HepG2 (cell line): ENCODE data around the gene NMNAT3. TPM values are rescaled to one million over a fixed set of nuclear protein-coding genes. Genes with fewer than 3 reads are reported as not detected.

Experiments used
- ATAC-seq: fragments of 200-7000 bp; cut with Tn5 transposase; 3 replicates; pipeline ENCODE4 v1.9.1; 2020; ENCODE audit warnings: mild to moderate bottlenecking, moderate library complexity
- BruUV-seq: library from RNA; stranded (reverse); fragments of 400-500 nt; replicated peaks from 2 replicates; lab custom pipeline; 2021; lab: Mats Ljungman, UMichigan
- CTCF ChIA-PET: fragments of 300-600 bp; formaldehyde crosslinking; extraction: SDS; loops from one replicate; lab custom pipeline; 2021; ENCODE audit warnings: low total read pairs, inconsistent platforms, low intra/inter-chr PET ratio; lab: Yijun Ruan, JAX
- POLR2A ChIA-PET: fragments of 350-600 bp; sonication (Branson Sonifier 250); formaldehyde crosslinking; loops from one replicate; lab custom pipeline; 2020; ENCODE audit warnings: antibody characterized with exemption, inconsistent platforms; lab: Yijun Ruan, JAX
- DNase-seq: peaks from one replicate; pipeline ENCODE4 v3.0.0-alpha.2; 2015; ENCODE audit warnings: low spot score
- FAIRE-seq: peaks from 3 replicates; lab custom pipeline; 2011; peaks lifted over from hg19 to GRCh38; lab: Jason Lieb, UNC
- H2AFZ ChIP-seq: one replicate; pipeline ENCODE4 v1.6.1; 2011; ENCODE audit warnings: low read length, inconsistent platforms
- H3K27ac ChIP-seq: fragments of 300-600 bp; 3 replicates; pipeline ENCODE4 v1.8.0; 2011; ENCODE audit warnings: mixed run types, mild to moderate bottlenecking, mixed read lengths, low read length, inconsistent platforms; ENCODE audit not compliant: insufficient read depth; ENCODE audit errors: extremely low read length
- H3K27me3 ChIP-seq, 2 experiments: fragments of 200-600 bp in 1 of 2; 2 replicates in 1 of 2; 3 replicates in 1 of 2; pipeline versions ENCODE4 v1.6.0 to v1.8.0; 2011; ENCODE audit warnings: low read length in 2 of 2, mild to moderate bottlenecking in 2 of 2, moderate library complexity in 2 of 2, inconsistent platforms in 1 of 2; ENCODE audit not compliant: insufficient read depth in 2 of 2, control insufficient read depth in 1 of 2
- H3K36me3 ChIP-seq, 2 experiments: fragments of 200-600 bp in 1 of 2; replicated peaks in 1 of 2; 2 replicates in 1 of 2; 3 replicates in 1 of 2; pipeline versions ENCODE4 v1.5.1 to v1.8.0; 2011; ENCODE audit warnings: low read length in 2 of 2, inconsistent platforms in 1 of 2; ENCODE audit not compliant: insufficient read depth in 2 of 2, control insufficient read depth in 1 of 2
- H3K4me1 ChIP-seq: 2 replicates; pipeline ENCODE4 v1.5.1; 2012; ENCODE audit warnings: low read length, inconsistent platforms; ENCODE audit not compliant: insufficient read depth
- H3K4me2 ChIP-seq: 2 replicates; pipeline ENCODE4 v1.6.0; 2011; ENCODE audit warnings: low read depth, low read length, inconsistent platforms
- H3K4me3 ChIP-seq, 3 experiments: fragments of 200-600 bp in 1 of 3; sonication (generic), shearing (Covaris generic) in 1 of 3; replicated peaks in 1 of 3; 2 replicates each; pipeline ENCODE4 v1.5.1; 2011 to 2016; ENCODE audit warnings: low read length in 3 of 3, inconsistent platforms in 2 of 3, low read depth in 2 of 3, mild to moderate bottlenecking in 2 of 3, control low read depth in 1 of 3, mixed read lengths in 1 of 3; ENCODE audit not compliant: insufficient read depth in 1 of 3
- H3K79me2 ChIP-seq: one replicate; pipeline ENCODE4 v1.6.1; 2011; ENCODE audit warnings: low read length, inconsistent platforms; ENCODE audit not compliant: insufficient read depth
- H3K9ac ChIP-seq: 2 replicates; pipeline ENCODE4 v1.6.0; 2011; ENCODE audit warnings: mild to moderate bottlenecking, low read depth, low read length, inconsistent platforms; ENCODE audit not compliant: insufficient read depth
- H3K9me3 ChIP-seq: 2 replicates; pipeline ENCODE4 v1.5.1; 2012; ENCODE audit warnings: mild to moderate bottlenecking, low read length
- H4K20me1 ChIP-seq: 2 replicates; pipeline ENCODE4 v1.6.0; 2011; ENCODE audit warnings: inconsistent platforms, mild to moderate bottlenecking, low read length, moderate library complexity; ENCODE audit not compliant: insufficient read depth
- ATF7 ChIP-seq, 2 experiments: fragments of 450-650 bp in 1 of 2; sonication (generic) in 1 of 2; formaldehyde crosslinking in 1 of 2; IDR thresholded peaks; 2 replicates each; pipeline versions ENCODE4 v1.4.0 to v1.6.1; 2016 to 2020; ENCODE audit warnings: antibody characterized with exemption in 1 of 2, mild to moderate bottlenecking in 1 of 2, missing genetic modification reagents in 1 of 2
- CBX5 ChIP-seq: sonication (generic); formaldehyde crosslinking; IDR thresholded peaks from 2 replicates; pipeline ENCODE4 v1.4.0; 2020; ENCODE audit warnings: missing genetic modification reagents, borderline replicate concordance
- HNRNPH1 ChIP-seq: fragments of 200-400 bp; formaldehyde crosslinking; optimal IDR thresholded peaks from 2 replicates; pipeline ENCODE3; 2017; ENCODE audit warnings: mild to moderate bottlenecking, low read depth, low read length
- HNRNPK ChIP-seq: fragments of 200-400 bp; formaldehyde crosslinking; IDR thresholded peaks from 2 replicates; pipeline ENCODE4 v1.6.1; 2018; ENCODE audit warnings: low read length, low read depth, moderate library complexity, mild to moderate bottlenecking; ENCODE audit not compliant: poor library complexity, severe bottlenecking
- KDM5A ChIP-seq: fragments of 200-600 bp; sonication (generic); IDR thresholded peaks from 2 replicates; pipeline ENCODE4 v1.7.0; 2018; ENCODE audit warnings: antibody characterized with exemption, mild to moderate bottlenecking, low read length, borderline replicate concordance
- NR2F6 ChIP-seq, 2 experiments: IDR thresholded peaks; 2 replicates each; pipeline ENCODE4 v1.6.1; 2016; ENCODE audit warnings: antibody characterized with exemption in 1 of 2, mild to moderate bottlenecking in 1 of 2
- ZBTB21 ChIP-seq: sonication (generic); formaldehyde crosslinking; IDR thresholded peaks from 2 replicates; pipeline ENCODE4 v1.4.0; 2020; ENCODE audit warnings: missing genetic modification reagents
- ZMAT3 ChIP-seq: sonication (generic); formaldehyde crosslinking; conservative IDR thresholded peaks from 2 replicates; pipeline ENCODE4 v1.7.0; 2021; ENCODE audit warnings: missing genetic modification reagents
- ZNF746 ChIP-seq: sonication (generic); formaldehyde crosslinking; IDR thresholded peaks from 2 replicates; pipeline ENCODE4 v1.8.0; 2022; ENCODE audit warnings: mild to moderate bottlenecking, missing genetic modification reagents
- WGBS: methylation state at CpG from one replicate; pipeline ENCODE4 v1.1.6; 2017; ENCODE audit warnings: low lambda C conversion rate; 5-methylcytosine and 5-hydroxymethylcytosine counted together
- in situ Hi-C: cut with HindIII; loops from 2 replicates; pipeline ENCODE4 v1.10.0; 2017; ENCODE audit warnings: low pct_unique_long_range_greater_than_20kb; ENCODE audit not compliant: extremely low pct_ligation_motif_present
- intact Hi-C: fragments of 100-400 bp; cut with micrococcal nuclease; formaldehyde crosslinking; loops from one replicate; pipeline ENCODE4 v1.10.0; 2022; ENCODE audit not compliant: unreplicated experiment
- polyA plus RNA-seq, 8 experiments: library from polyadenylated mRNA; depleted of rRNA in 3 of 8; stranded (reverse) in 7 of 8; unstranded in 1 of 8; fragments of >200 nt; fragmentation: Illumina TruSeq in 4 of 8; extraction: Trizol in 4 of 8; gene quantifications; 2 replicates each; pipeline versions ENCODE4 v1.2.1 to v1.2.3, GENCODE V29; 2011 to 2016; ENCODE audit warnings: low read depth in 4 of 8, missing spikeins in 1 of 8, mixed read lengths in 1 of 8; ENCODE audit not compliant: insufficient read depth in 1 of 8
- total RNA-seq, 5 experiments: library from RNA; depleted of rRNA; stranded (reverse); fragments of >200 nt; fragmentation: Illumina TruSeq; extraction: Trizol; gene quantifications; 2 replicates each; pipeline ENCODE4 v1.2.3, GENCODE V29; 2016; ENCODE audit warnings: low read depth in 1 of 5
- TF ChIP-seq, protein P1 (sequence below): sonication (generic); formaldehyde crosslinking; IDR thresholded peaks from 2 replicates; pipeline ENCODE4 v1.4.0; 2020; ENCODE audit warnings: mild to moderate bottlenecking, missing genetic modification reagents
- TF ChIP-seq, protein P2 (sequence below): sonication (generic); formaldehyde crosslinking; IDR thresholded peaks from 2 replicates; pipeline ENCODE4 v1.9.0; 2021; ENCODE audit warnings: missing genetic modification reagents, borderline replicate concordance

Gene NMNAT3
- total and polyA plus RNA-seq, 2 of the 13 experiments (the other 11 are each of a cell fraction or from before 2014, with no cell fraction given): 6.1 to 7.0 TPM

- BruUV-seq: no TSS peak
- intact Hi-C loops: no loop called here
Observed at GRCh38 chr3:139558351-139559266, 119.2 kb downstream of the NMNAT3 start.

DNA sequence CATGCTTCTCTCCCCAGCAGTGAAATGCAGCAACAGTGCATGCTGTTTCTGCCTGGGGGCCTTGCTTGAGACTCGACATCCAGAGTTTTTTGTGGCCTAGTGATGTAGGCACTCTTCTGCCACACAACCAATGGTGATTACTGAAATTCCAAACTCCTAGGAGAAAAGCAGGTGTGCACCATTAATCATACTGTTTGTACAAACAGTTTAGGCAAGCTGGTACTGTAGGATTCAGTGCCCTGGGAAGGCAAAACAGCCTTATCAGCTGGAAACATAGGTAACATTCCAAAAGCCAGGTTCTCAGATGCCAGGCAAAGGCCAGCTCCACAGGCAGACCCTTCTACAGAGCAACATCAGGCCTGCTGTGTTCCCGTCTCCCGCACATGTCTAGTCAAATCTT is 120.7 kb downstream of the NMNAT3 start:
- Histone ChIP-seq H3K4me1 (no peaks in the 10 kb centered on the region), H3K9me3 (no peaks in the 10 kb centered on the region), H3K79me2 (no peaks in the 10 kb centered on the region), H3K4me3 (no peak overlapping the region), H3K27me3 (no peaks in the 10 kb centered on the region), H4K20me1 (no peaks in the 10 kb centered on the region), H3K9ac (no peak overlapping the region), H3K27ac (no peak overlapping the region), H2AFZ (no peak overlapping the region), H3K4me2 (no peak overlapping the region), H3K36me3 (no peaks in the 10 kb centered on the region)
- POLR2A ChIA-PET: no interaction called here
- TF ChIP-seq, protein P1, sequence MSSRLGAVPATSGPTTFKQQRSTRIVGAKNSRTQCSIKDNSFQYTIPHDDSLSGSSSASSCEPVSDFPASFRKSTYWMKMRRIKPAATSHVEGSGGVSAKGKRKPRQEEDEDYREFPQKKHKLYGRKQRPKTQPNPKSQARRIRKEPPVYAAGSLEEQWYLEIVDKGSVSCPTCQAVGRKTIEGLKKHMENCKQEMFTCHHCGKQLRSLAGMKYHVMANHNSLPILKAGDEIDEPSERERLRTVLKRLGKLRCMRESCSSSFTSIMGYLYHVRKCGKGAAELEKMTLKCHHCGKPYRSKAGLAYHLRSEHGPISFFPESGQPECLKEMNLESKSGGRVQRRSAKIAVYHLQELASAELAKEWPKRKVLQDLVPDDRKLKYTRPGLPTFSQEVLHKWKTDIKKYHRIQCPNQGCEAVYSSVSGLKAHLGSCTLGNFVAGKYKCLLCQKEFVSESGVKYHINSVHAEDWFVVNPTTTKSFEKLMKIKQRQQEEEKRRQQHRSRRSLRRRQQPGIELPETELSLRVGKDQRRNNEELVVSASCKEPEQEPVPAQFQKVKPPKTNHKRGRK (CRISPR knock-in tag): no peak
- TF ChIP-seq HNRNPH1 (no peak), ZNF746 (CRISPR knock-in tag) (no peak), HNRNPK (no peak), ZBTB21 (CRISPR knock-in tag) (no peak), NR2F6 (IDR thresholded peaks at IDR 0.05) (no peak), NR2F6 (CRISPR knock-in tag; IDR thresholded peaks at IDR 0.05) (no peak)
- 53% methylated on average over 3 of the region's 3 CpGs for WGBS
- in situ Hi-C loops: no loop called here
- ATAC-seq (no peak), FAIRE-seq (no peak), DNase-seq (no peak)
- CTCF ChIA-PET: no interaction called here
- intact Hi-C loops: no loop called here
- no TSS peak for BruUV-seq

More at GRCh38 chr3:139558351-139559266, 119.2 kb downstream of the NMNAT3 start:
- no peak overlapping the region for H3K4me3 ChIP-seq
- no peak overlapping the region for H3K27ac ChIP-seq
- H3K4me1 ChIP-seq: no peaks in the 10 kb centered on the region
- H3K9me3 ChIP-seq: no peaks in the 10 kb centered on the region
- FAIRE-seq (no peak), DNase-seq (no peak), ATAC-seq (no peak)
- no peak overlapping the region for H3K9ac ChIP-seq
- no peaks in the 10 kb centered on the region for H3K79me2 ChIP-seq
- ChIA-PET CTCF (interaction anchor here (1.3 kb wide), 1 partner anchor 131 kb away, joined by 3 read pairs; no protein-coding TSS in a partner anchor), POLR2A (no interaction called here)
- H3K4me2 ChIP-seq: no peak overlapping the region
- H4K20me1 ChIP-seq: no peaks in the 10 kb centered on the region
- in situ Hi-C loops: no loop called here
- no peaks in the 10 kb centered on the region for H3K27me3 ChIP-seq
- H3K36me3 ChIP-seq: no peaks in the 10 kb centered on the region
- TF ChIP-seq ZMAT3: no peak
- no peak for TF ChIP-seq KDM5A
- TF ChIP-seq CBX5: no peak
- TF ChIP-seq ATF7 (IDR thresholded peaks at IDR 0.05): peak; percentile 78
- TF ChIP-seq ATF7 (CRISPR knock-in tag; IDR thresholded peaks at IDR 0.05): no peak
- no peak for TF ChIP-seq HNRNPK
- TF ChIP-seq, protein P2, sequence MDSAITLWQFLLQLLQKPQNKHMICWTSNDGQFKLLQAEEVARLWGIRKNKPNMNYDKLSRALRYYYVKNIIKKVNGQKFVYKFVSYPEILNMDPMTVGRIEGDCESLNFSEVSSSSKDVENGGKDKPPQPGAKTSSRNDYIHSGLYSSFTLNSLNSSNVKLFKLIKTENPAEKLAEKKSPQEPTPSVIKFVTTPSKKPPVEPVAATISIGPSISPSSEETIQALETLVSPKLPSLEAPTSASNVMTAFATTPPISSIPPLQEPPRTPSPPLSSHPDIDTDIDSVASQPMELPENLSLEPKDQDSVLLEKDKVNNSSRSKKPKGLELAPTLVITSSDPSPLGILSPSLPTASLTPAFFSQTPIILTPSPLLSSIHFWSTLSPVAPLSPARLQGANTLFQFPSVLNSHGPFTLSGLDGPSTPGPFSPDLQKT (CRISPR knock-in tag): no peak
- no peak overlapping the region for H2AFZ ChIP-seq
- WGBS: 29% methylated on average over 2 of the region's 2 CpGs
